K562 (cell line): ENCODE data around the gene SYNGR3. TPM values are rescaled to one million over a fixed set of nuclear protein-coding genes. Genes with fewer than 3 reads are reported as not detected.

Experiments
- ATAC-seq: fragments of 200-7000 bp; cut with Tn5 transposase; 3 replicates; pipeline ENCODE4 v1.9.1; 2020; ENCODE audit warnings: moderate library complexity
- BruUV-seq: library from RNA; stranded (reverse); fragments of 400-500 nt; replicated peaks from 2 replicates; lab custom pipeline; 2021; lab: Mats Ljungman, UMichigan
- CTCF ChIA-PET: fragments of 300-600 bp; formaldehyde crosslinking; extraction: SDS; loops from one replicate; lab custom pipeline; 2021; ENCODE audit warnings: low intra/inter-chr PET ratio; lab: Yijun Ruan, JAX
- POLR2A ChIA-PET: fragments of 300-600, 350-650 bp; sonication (Branson Sonifier 250); formaldehyde crosslinking; extraction: SDS; loops from one replicate; lab custom pipeline; 2021; ENCODE audit warnings: antibody characterized with exemption, inconsistent platforms; lab: Yijun Ruan, JAX
- DNase-seq, 4 experiments: peaks; one replicate each; pipeline versions ENCODE4 v3.0.0 to v3.0.0-alpha.2; 2011 to 2018; ENCODE audit warnings: low spot score in 3 of 4, mixed read lengths in 3 of 4; ENCODE audit errors: extremely low read depth in 1 of 4
- FAIRE-seq: peaks from 2 replicates; lab custom pipeline; 2011; peaks lifted over from hg19 to GRCh38; lab: Jason Lieb, UNC
- H2AFZ ChIP-seq: 2 replicates; pipeline ENCODE4 v1.6.0; 2011; ENCODE audit warnings: low read depth, low read length, control low read depth, inconsistent platforms
- H3K27ac ChIP-seq: fragments of 200-600 bp; 3 replicates; pipeline ENCODE4 v1.8.0; 2011; ENCODE audit warnings: low read depth, mild to moderate bottlenecking, control low read depth, inconsistent platforms, low read length, moderate library complexity, mixed read lengths; ENCODE audit errors: extremely low read depth
- H3K27me3 ChIP-seq, 2 experiments: fragments of 300-600 bp in 1 of 2; 2 replicates in 1 of 2; 3 replicates in 1 of 2; pipeline versions ENCODE4 v1.6.0 to v1.8.0; 2011; ENCODE audit warnings: inconsistent platforms in 2 of 2, low read length in 2 of 2, mild to moderate bottlenecking in 1 of 2, mixed read lengths in 1 of 2, moderate library complexity in 1 of 2; ENCODE audit not compliant: control insufficient read depth in 2 of 2, insufficient read depth in 2 of 2
- H3K36me3 ChIP-seq: fragments of 300-600 bp; 3 replicates; pipeline ENCODE4 v1.8.0; 2011; ENCODE audit warnings: mild to moderate bottlenecking, low read length, inconsistent platforms; ENCODE audit not compliant: control insufficient read depth, insufficient read depth
- H3K4me1 ChIP-seq, 2 experiments: fragments of 200-600 bp in 1 of 2; replicated peaks in 1 of 2; 2 replicates in 1 of 2; 3 replicates in 1 of 2; pipeline versions ENCODE4 v1.5.1 to v1.8.0; 2011; ENCODE audit warnings: inconsistent platforms in 2 of 2, low read length in 2 of 2, mild to moderate bottlenecking in 1 of 2, mixed read lengths in 1 of 2, moderate library complexity in 1 of 2; ENCODE audit not compliant: control insufficient read depth in 2 of 2, insufficient read depth in 2 of 2
- H3K4me2 ChIP-seq: 2 replicates; pipeline ENCODE4 v1.6.1; 2011; ENCODE audit warnings: low read length, control low read depth, inconsistent platforms, mixed read lengths; ENCODE audit not compliant: insufficient read depth
- H3K4me3 ChIP-seq: fragments of 200-600 bp; sonication (generic), shearing (Covaris generic); 2 replicates; pipeline ENCODE4 v1.5.1; 2016; ENCODE audit warnings: control low read depth, inconsistent platforms
- H3K79me2 ChIP-seq: fragments of 200-600 bp; 3 replicates; pipeline ENCODE4 v1.8.0; 2011; ENCODE audit warnings: low read length, inconsistent platforms; ENCODE audit not compliant: control insufficient read depth, insufficient read depth
- H3K9ac ChIP-seq, 2 experiments: 2 replicates each; pipeline versions ENCODE4 v1.6.0 to v1.6.1; 2011; ENCODE audit warnings: low read depth in 2 of 2, low read length in 2 of 2, control low read depth in 1 of 2, inconsistent platforms in 1 of 2, mild to moderate bottlenecking in 1 of 2, mixed read lengths in 1 of 2; ENCODE audit not compliant: insufficient read depth in 1 of 2
- H3K9me1 ChIP-seq: one replicate; pipeline ENCODE4 v1.6.0; 2011; ENCODE audit warnings: inconsistent platforms, mild to moderate bottlenecking, low read length, moderate library complexity; ENCODE audit not compliant: control insufficient read depth, insufficient read depth
- H3K9me3 ChIP-seq: replicated peaks from 2 replicates; pipeline ENCODE4 v1.5.1; 2011; ENCODE audit warnings: low read depth, low read length, inconsistent platforms; ENCODE audit not compliant: control insufficient read depth, insufficient read depth
- H4K20me1 ChIP-seq: replicated peaks from 2 replicates; pipeline ENCODE4 v1.6.1; 2011; ENCODE audit warnings: low read length, inconsistent platforms, mixed read lengths; ENCODE audit not compliant: control insufficient read depth, insufficient read depth
- POLR2G ChIP-seq: fragments of 200-400 bp; formaldehyde crosslinking; IDR thresholded peaks from 2 replicates; pipeline ENCODE4 v1.6.1; 2017; ENCODE audit warnings: low read depth, mild to moderate bottlenecking, antibody characterized with exemption, low read length, moderate library complexity
- RBFOX2 ChIP-seq: fragments of 200-400 bp; formaldehyde crosslinking; IDR thresholded peaks from 2 replicates; pipeline ENCODE4 v1.6.1; 2017; ENCODE audit warnings: low read depth, mild to moderate bottlenecking, low read length, moderate library complexity
- TSC22D4 ChIP-seq: fragments of 450-650 bp; IDR thresholded peaks from 2 replicates; pipeline ENCODE4 v1.6.1; 2016; ENCODE audit warnings: missing genetic modification characterization, missing biosample characterization, control low read depth
- ZBTB5 ChIP-seq: fragments of 450-650 bp; IDR thresholded peaks from 2 replicates; pipeline ENCODE4 v1.6.1; 2017; ENCODE audit warnings: antibody characterized with exemption
- WGBS: fragments of 100-300 bp; shearing (Covaris generic); methylation state at CpG from one replicate; pipeline ENCODE4 v1.1.6; 2016; ENCODE audit warnings: low coverage, mixed read lengths; ENCODE audit not compliant: insufficient coverage; ENCODE audit errors: missing lambda C conversion rate; 5-methylcytosine and 5-hydroxymethylcytosine counted together
- in situ Hi-C: fragments of 300-500 bp; cut with MboI; formaldehyde crosslinking; loops from 4 replicates; pipeline ENCODE4 v1.15.0; 2018; ENCODE audit warnings: inconsistent platforms, mixed read lengths
- intact Hi-C: fragments of 100-400 bp; cut with micrococcal nuclease; formaldehyde crosslinking; loops from 2 replicates; pipeline ENCODE4 v1.14.2; 2022
- polyA plus RNA-seq, 8 experiments: library from polyadenylated mRNA; depleted of rRNA in 4 of 8; stranded (reverse) in 5 of 8; unstranded in 3 of 8; fragments of >200 nt; fragmentation: Nextera tagmentation in 2 of 8; fragmentation: Illumina TruSeq in 1 of 8; extraction: Ambion mirVana in 2 of 8; extraction: Trizol in 1 of 8; gene quantifications; 2 replicates each; pipeline versions ENCODE4 v1.2.1 to v1.2.3, GENCODE V29; 2011 to 2014; ENCODE audit warnings: inconsistent platforms in 1 of 8, missing spikeins in 1 of 8
- total RNA-seq, 7 experiments: library from RNA; depleted of rRNA in 6 of 7; stranded (reverse); fragments of >200 nt in 6 of 7; fragmentation: Illumina TruSeq in 2 of 7; extraction: Trizol in 2 of 7; gene quantifications; 2 replicates each; pipeline versions ENCODE4 v1.2.1 to v1.2.3, GENCODE V29; 2011 to 2021; ENCODE audit warnings: low replicate concordance in 1 of 7

The SYNGR3 gene
- total and polyA plus RNA-seq, 9 of the 15 experiments (the other 6 are each of a cell fraction or from before 2014, with no cell fraction given) = 3.7 to 69.2 (median 36.3) TPM

- no peak for FAIRE-seq
These were observed 10.2 kb downstream of the SYNGR3 start for GRCh38 chr16:1999866-2000514.

More at GRCh38 chr16:1999866-2000514, 10.2 kb downstream of the SYNGR3 start:
- intact Hi-C loops (no loop called here), in situ Hi-C loops (no loop called here)
- no peak overlapping the region for H3K4me2 ChIP-seq
- no peak overlapping the region for H3K27ac ChIP-seq
- H3K9me1 ChIP-seq = no peaks in the 10 kb centered on the region
- H3K79me2 ChIP-seq = peaks cover 37% of the 10 kb centered on the region
- BruUV-seq = no TSS peak
- peaks cover 17% of the 10 kb centered on the region for H4K20me1 ChIP-seq
- H3K9me3 ChIP-seq = no peaks in the 10 kb centered on the region
- H2AFZ ChIP-seq = no peak overlapping the region
- WGBS = 92% methylated on average over 10 of the region's 28 CpGs
- H3K9ac ChIP-seq = no peak overlapping the region
- ChIA-PET POLR2A (interaction anchor here (0.6 kb wide), 2 partner anchors 15 to 164 kb away, joined by 3 read pairs; no protein-coding TSS in a partner anchor), CTCF (no interaction called here)
- DNase-seq (no peak), ATAC-seq (no peak)
- H3K27me3 ChIP-seq = no peaks in the 10 kb centered on the region
- peaks cover 7 to 62% of the 10 kb centered on the region in 2 experiments for H3K4me1 ChIP-seq
- no peak overlapping the region for H3K4me3 ChIP-seq
- H3K36me3 ChIP-seq = peaks cover 91% of the 10 kb centered on the region
- no peak for TF ChIP-seq TSC22D4 (tag)
- peak; percentile 55 for TF ChIP-seq RBFOX2
- no peak for TF ChIP-seq ZBTB5
- peak; percentile 58 for TF ChIP-seq POLR2G
